Osteocyte (in vitro differentiated cells): ENCODE results near the gene MTCL1. TPM values are rescaled to one million over a fixed set of nuclear protein-coding genes. Genes with fewer than 3 reads are reported as not detected.

Experiments
- DNase-seq: peaks from one replicate; pipeline ENCODE4 v3.0.0; 2021; ENCODE audit warnings: mixed read lengths; ENCODE audit not compliant: unreplicated experiment; ENCODE audit errors: extremely low spot score
- H3K27ac Mint-ChIP-seq: one replicate; pipeline ENCODE4 v1.8.0; 2021; ENCODE audit warnings: mild to moderate bottlenecking, mixed read lengths; ENCODE audit not compliant: unreplicated experiment
- H3K27me3 Mint-ChIP-seq: one replicate; pipeline ENCODE4 v1.8.0; 2021; ENCODE audit warnings: mixed read lengths; ENCODE audit not compliant: unreplicated experiment
- H3K36me3 Mint-ChIP-seq: one replicate; pipeline ENCODE4 v1.8.0; 2021; ENCODE audit warnings: mixed read lengths; ENCODE audit not compliant: unreplicated experiment
- H3K4me1 Mint-ChIP-seq: one replicate; pipeline ENCODE4 v1.8.0; 2021; ENCODE audit warnings: mixed read lengths; ENCODE audit not compliant: unreplicated experiment
- H3K4me3 Mint-ChIP-seq: one replicate; pipeline ENCODE4 v1.8.0; 2021; ENCODE audit warnings: mild to moderate bottlenecking, moderate library complexity, mixed read lengths; ENCODE audit not compliant: unreplicated experiment
- H3K9me3 Mint-ChIP-seq: one replicate; pipeline ENCODE4 v1.8.0; 2021; ENCODE audit warnings: mixed read lengths; ENCODE audit not compliant: unreplicated experiment
- CTCF ChIP-seq: fragments of 200-600 bp; sonication (generic); IDR thresholded peaks from 2 replicates; pipeline ENCODE4 v1.5.0; 2021; ENCODE audit warnings: antibody characterized with exemption, mild to moderate bottlenecking, moderate library complexity
- total RNA-seq: library from RNA; stranded (reverse); gene quantifications from 2 replicates; pipeline ENCODE4 v1.2.1, GENCODE V29; 2021

The MTCL1 gene
- total RNA-seq, 1 donor from 2014 or later: 56.9 TPM

GRCh38 chr18:8705961-8706790, 820 bp downstream of the MTCL1 start:
- Mint-ChIP-seq H3K27ac (no peak overlapping the region), H3K9me3 (no peaks in the 10 kb centered on the region), H3K4me3 (peak overlapping the region; percentile 99), H3K36me3 (peaks cover 2% of the 10 kb centered on the region), H3K27me3 (no peaks in the 10 kb centered on the region), H3K4me1 (peaks cover 49% of the 10 kb centered on the region)
- no peak for TF ChIP-seq CTCF
- peak; percentile 85 for DNase-seq

- peak; percentile 85 for DNase-seq
- Mint-ChIP-seq H3K4me1 (peaks cover 46% of the 10 kb centered on the region), H3K4me3 (peak overlapping the region; percentile 99), H3K36me3 (peaks cover 4% of the 10 kb centered on the region), H3K27ac (peak overlapping the region; percentile 97), H3K27me3 (no peaks in the 10 kb centered on the region), H3K9me3 (no peaks in the 10 kb centered on the region)
- TF ChIP-seq CTCF: peak; percentile 53
Measured at GRCh38 chr18:8706791-8707555, 1.6 kb downstream of the MTCL1 start.

- peaks cover 54% of the 10 kb centered on the region for H3K4me1 Mint-ChIP-seq
- no peaks in the 10 kb centered on the region for H3K27me3 Mint-ChIP-seq
- H3K9me3 Mint-ChIP-seq: no peaks in the 10 kb centered on the region
- H3K4me3 Mint-ChIP-seq: peak overlapping the region; percentile 99
- TF ChIP-seq CTCF: no peak
- H3K36me3 Mint-ChIP-seq: peaks cover 4% of the 10 kb centered on the region
- DNase-seq: peak; percentile 53
- peak overlapping the region; percentile 97 for H3K27ac Mint-ChIP-seq
Measured at GRCh38 chr18:8707556-8708300, 2.4 kb downstream of the MTCL1 start.

- Mint-ChIP-seq H3K27me3 (no peaks in the 10 kb centered on the region), H3K4me1 (peaks cover 61% of the 10 kb centered on the region), H3K36me3 (peaks cover 4% of the 10 kb centered on the region), H3K9me3 (no peaks in the 10 kb centered on the region), H3K27ac (peak overlapping the region; percentile 97), H3K4me3 (peak overlapping the region; percentile 99)
- TF ChIP-seq CTCF: no peak
- no peak for DNase-seq
Measured at GRCh38 chr18:8708670-8709069, 3.3 kb downstream of the MTCL1 start.
